HG03196 (cell line): Measurements from ENCODE around the gene CATSPERZ.

Source experiments
- ATAC-seq: cut with Tn5 transposase; IDR thresholded peaks from one replicate; pipeline ENCODE4 v1.9.1; 2021; ENCODE audit not compliant: unreplicated experiment

Gene CATSPERZ

DNA sequence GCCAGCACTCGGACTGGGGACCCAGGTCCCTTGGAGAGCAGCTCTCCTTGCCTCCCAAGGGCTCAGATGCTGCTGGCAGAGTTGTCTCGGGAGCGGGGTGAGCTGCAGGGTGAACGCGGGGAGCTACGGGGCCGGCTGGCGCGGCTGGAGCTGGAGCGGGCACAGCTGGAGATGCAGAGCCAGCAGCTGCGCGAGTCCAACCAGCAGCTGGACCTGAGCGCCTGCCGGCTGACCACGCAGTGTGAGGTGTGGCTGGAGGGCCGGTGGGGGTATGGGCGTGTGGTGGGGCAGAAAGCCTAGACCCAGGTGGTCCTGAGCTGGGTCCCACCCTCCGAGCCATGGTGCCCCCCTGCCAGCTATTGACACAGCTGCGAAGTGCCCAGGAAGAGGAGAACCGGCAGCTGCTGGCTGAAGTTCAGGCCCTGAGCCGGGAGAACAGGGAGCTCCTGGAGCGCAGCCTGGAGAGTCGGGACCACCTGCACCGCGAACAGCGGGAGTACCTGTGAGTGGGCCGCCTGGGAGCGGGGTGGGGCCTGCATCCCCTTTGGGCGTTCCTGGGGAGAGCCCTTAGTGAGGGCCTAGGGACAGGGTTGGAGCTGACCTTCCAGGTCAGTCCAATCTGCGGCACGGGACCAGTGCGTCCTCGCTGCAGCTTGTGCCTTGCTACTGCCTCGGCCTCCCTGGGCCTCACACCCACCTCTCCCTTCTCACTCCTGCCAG is 53.0 kb downstream of the CATSPERZ start:
- no peak for ATAC-seq

DNA sequence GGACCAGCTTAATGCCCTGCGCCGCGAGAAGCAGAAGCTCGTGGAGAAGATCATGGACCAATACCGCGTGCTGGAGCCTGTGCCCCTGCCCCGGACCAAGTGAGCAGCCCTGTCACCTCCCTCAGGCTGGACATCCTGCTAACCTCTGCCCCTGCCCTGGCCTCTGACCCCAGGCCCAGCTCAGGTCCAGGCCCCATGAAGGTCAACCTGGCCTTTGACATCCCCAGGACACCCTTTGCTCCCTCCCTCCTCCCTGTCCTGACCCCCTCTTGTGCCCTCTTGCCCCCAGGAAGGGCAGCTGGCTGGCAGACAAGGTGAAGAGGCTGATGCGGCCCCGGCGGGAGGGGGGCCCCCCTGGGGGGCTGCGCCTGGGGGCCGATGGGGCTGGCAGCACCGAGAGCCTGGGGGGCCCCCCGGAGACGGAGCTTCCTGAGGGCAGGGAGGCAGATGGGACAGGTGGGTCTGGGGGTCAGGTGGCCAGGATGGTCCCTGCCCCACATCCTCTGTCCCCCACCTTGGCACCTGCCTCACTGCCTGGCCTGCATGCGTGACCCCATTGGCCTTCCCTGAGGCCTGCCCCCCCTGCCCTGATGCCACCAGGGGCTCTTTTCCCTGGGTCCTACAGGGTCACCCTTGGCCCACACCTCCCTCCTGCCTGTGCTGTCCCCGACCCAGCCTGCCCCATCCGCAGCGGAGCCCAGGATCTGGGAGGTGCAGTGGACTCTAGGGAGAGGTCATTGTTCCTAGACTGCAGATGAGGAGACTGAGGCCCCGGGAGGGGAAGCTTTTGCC is 53.8 kb downstream of the CATSPERZ start:
- no peak for ATAC-seq
